Measurements from ENCODE around the gene RPS6KL1. TPM values are rescaled to one million over a fixed set of nuclear protein-coding genes. Genes with fewer than 3 reads are reported as not detected.

Gene RPS6KL1
- total and polyA plus RNA-seq, 2 experiments from 2014 or later = 0.23 to 1.4 TPM

DNA sequence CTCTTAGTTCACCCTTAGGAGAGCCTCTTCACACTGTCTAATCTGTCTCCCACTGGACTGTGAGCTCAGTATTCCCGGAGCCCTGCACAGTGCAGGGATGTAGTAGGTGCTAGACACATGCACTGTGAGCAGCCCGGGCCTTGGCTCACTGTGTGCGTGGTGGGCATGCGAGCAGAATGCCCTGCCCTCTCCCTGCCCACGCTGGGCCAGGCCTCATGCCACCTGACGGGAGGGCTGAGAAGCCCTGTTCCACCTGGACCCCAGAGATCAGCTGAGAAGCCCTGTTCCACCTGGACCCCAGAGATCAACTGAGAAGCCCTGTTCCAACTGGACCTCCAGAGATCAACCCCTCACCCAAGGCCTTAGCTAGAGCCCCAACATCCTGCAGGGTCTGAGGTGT lies 10.9 kb downstream of the RPS6KL1 start:
- H3F3A ChIP-seq (ENCODE audit: insufficient read depth) = 0 out of 2 replicates have a peak, but pooled peaks cover 6% of the 10 kb centered on the region
- H3K9me3 ChIP-seq (ENCODE audit: low read depth) = no peaks in the 10 kb centered on the region
- H3K4me1 ChIP-seq (ENCODE audit: insufficient read depth) = no peaks in the 10 kb centered on the region
- H3K9ac ChIP-seq = no peak overlapping the region
- no peaks in the 10 kb centered on the region for H3K36me3 ChIP-seq (ENCODE audit: low read depth)
- H3K9me2 ChIP-seq (ENCODE audit: insufficient read depth) = no peaks in the 10 kb centered on the region
- no peak overlapping the region for H3K27ac ChIP-seq
- in situ Hi-C loops (cut with MboI) = loop anchor here (10.0 kb wide), 1 partner anchor 183 kb away; no protein-coding TSS in a partner anchor
- no peaks in the 10 kb centered on the region for H4K20me1 ChIP-seq (ENCODE audit: insufficient read depth)
- no peak overlapping the region for H3K4me3 ChIP-seq
- H3K4me2 ChIP-seq (ENCODE audit: unreplicated experiment) = no peak overlapping the region
- TF ChIP-seq EZH2phosphoT487 (IDR thresholded peaks at IDR 0.05; ENCODE audit: insufficient read depth, low read depth) = no peak
- TF ChIP-seq EZH2 (IDR thresholded peaks at IDR 0.05; ENCODE audit: insufficient read depth, poor library complexity, severe bottlenecking) = no peak
- H2AFZ ChIP-seq = no peak overlapping the region
- H3K79me2 ChIP-seq (ENCODE audit: insufficient read depth) = no peaks in the 10 kb centered on the region
- no peaks in the 10 kb centered on the region for H3K27me3 ChIP-seq (replicated peaks; ENCODE audit: insufficient read depth)
- WGBS, 2 experiments (ENCODE audit: low coverage in 1 of 2, low lambda C conversion rate in 2 of 2, missing lambda C conversion rate in 2 of 2) = 69 to 76% methylated on average over 4 to 6 of the region's 6 CpGs
- DNase-seq = no peak

- no peak overlapping the region for H3K27ac ChIP-seq
- no peaks in the 10 kb centered on the region for H3K27me3 ChIP-seq (replicated peaks; ENCODE audit: insufficient read depth)
- no peak overlapping the region for H3K9ac ChIP-seq
- DNase-seq = no peak
- no peaks in the 10 kb centered on the region for H3K36me3 ChIP-seq (ENCODE audit: low read depth)
- H4K20me1 ChIP-seq (ENCODE audit: insufficient read depth) = no peaks in the 10 kb centered on the region
- WGBS, 2 experiments (ENCODE audit: low coverage in 1 of 2, low lambda C conversion rate in 2 of 2, missing lambda C conversion rate in 2 of 2) = 96 to 97% methylated on average over 5 of the region's 5 CpGs
- no peak overlapping the region for H2AFZ ChIP-seq
- H3F3A ChIP-seq (ENCODE audit: insufficient read depth) = 0 out of 2 replicates have a peak, but pooled peaks cover 6% of the 10 kb centered on the region
- H3K79me2 ChIP-seq (ENCODE audit: insufficient read depth) = no peaks in the 10 kb centered on the region
- TF ChIP-seq EZH2 (IDR thresholded peaks at IDR 0.05; ENCODE audit: insufficient read depth, poor library complexity, severe bottlenecking) (no peak), EZH2phosphoT487 (IDR thresholded peaks at IDR 0.05; ENCODE audit: insufficient read depth, low read depth) (no peak)
- no peak overlapping the region for H3K4me2 ChIP-seq (ENCODE audit: unreplicated experiment)
- H3K4me3 ChIP-seq = no peak overlapping the region
- no peaks in the 10 kb centered on the region for H3K9me3 ChIP-seq (ENCODE audit: low read depth)
- in situ Hi-C loops (cut with MboI) = loop anchor here (10.0 kb wide), 1 partner anchor 183 kb away; no protein-coding TSS in a partner anchor
- no peaks in the 10 kb centered on the region for H3K9me2 ChIP-seq (ENCODE audit: insufficient read depth)
- no peaks in the 10 kb centered on the region for H3K4me1 ChIP-seq (ENCODE audit: insufficient read depth)
Measured at GRCh38 chr14:74911704-74912103, 11.4 kb downstream of the RPS6KL1 start.

DNA sequence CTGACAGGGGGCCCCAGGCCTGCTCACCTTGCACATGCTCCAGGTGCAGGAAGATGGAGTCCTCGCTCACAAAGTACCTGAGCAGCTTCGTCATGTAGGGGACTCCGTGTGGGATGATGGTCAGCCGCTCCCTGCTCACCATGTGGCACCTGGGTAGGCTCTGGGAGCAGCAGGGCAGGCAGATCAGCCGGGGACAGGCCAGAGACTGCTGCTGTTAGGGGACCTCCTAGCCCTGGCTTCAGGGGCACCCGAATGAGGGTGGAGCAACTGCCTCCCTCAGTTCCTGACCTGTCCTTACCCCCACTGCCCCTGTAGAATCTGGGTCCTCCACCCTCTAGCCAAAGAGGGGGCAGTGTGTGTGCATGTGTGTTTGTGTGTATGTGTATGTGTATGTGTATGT lies 11.8 kb downstream of the RPS6KL1 start:
- Histone ChIP-seq H3K79me2 (ENCODE audit: insufficient read depth) (no peaks in the 10 kb centered on the region), H3K9me2 (ENCODE audit: insufficient read depth) (no peaks in the 10 kb centered on the region), H3K9me3 (ENCODE audit: low read depth) (no peaks in the 10 kb centered on the region), H3F3A (ENCODE audit: insufficient read depth) (0 out of 2 replicates have a peak, but pooled peaks cover 6% of the 10 kb centered on the region), H2AFZ (no peak overlapping the region), H3K4me2 (ENCODE audit: unreplicated experiment) (no peak overlapping the region), H3K27me3 (replicated peaks; ENCODE audit: insufficient read depth) (no peaks in the 10 kb centered on the region), H3K27ac (no peak overlapping the region), H3K4me1 (ENCODE audit: insufficient read depth) (no peaks in the 10 kb centered on the region), H3K4me3 (no peak overlapping the region), H3K36me3 (ENCODE audit: low read depth) (no peaks in the 10 kb centered on the region), H3K9ac (no peak overlapping the region), H4K20me1 (ENCODE audit: insufficient read depth) (no peaks in the 10 kb centered on the region)
- WGBS, 2 experiments (ENCODE audit: low coverage in 1 of 2, low lambda C conversion rate in 2 of 2, missing lambda C conversion rate in 2 of 2) = 79 to 82% methylated on average over 6 of the region's 6 CpGs
- no peak for DNase-seq
- TF ChIP-seq EZH2 (IDR thresholded peaks at IDR 0.05; ENCODE audit: insufficient read depth, poor library complexity, severe bottlenecking) (no peak), EZH2phosphoT487 (IDR thresholded peaks at IDR 0.05; ENCODE audit: insufficient read depth, low read depth) (no peak)
- in situ Hi-C loops (cut with MboI) = loop anchor here (10.0 kb wide), 1 partner anchor 184 kb away; no protein-coding TSS in a partner anchor

DNA sequence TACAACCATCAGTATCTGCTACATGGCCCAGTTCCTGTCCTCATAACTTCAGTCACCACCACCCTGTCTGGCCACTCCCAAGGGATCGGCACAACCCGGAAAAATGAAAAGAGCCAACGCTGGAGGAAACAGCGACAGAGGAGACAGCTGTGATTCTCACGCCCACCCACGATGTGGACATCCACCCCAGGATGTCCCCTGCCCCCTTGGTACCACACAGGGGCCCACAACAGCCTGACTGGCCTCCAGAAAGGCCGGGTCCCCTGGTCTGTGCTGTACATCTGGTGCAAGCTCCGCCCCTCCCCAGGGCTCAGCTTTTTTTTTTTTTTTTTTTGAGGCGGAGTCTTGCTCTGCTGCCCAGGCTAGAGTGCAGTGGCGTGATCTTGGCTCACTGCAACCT lies 12.5 kb downstream of the RPS6KL1 start:
- 22% methylated on average over 10 of the region's 10 CpGs for WGBS, 2 experiments (ENCODE audit: low coverage in 1 of 2, low lambda C conversion rate in 2 of 2, missing lambda C conversion rate in 2 of 2)
- DNase-seq = peak; percentile 30
- Histone ChIP-seq H3K9me2 (ENCODE audit: insufficient read depth) (no peaks in the 10 kb centered on the region), H3K9me3 (ENCODE audit: low read depth) (no peaks in the 10 kb centered on the region), H3F3A (ENCODE audit: insufficient read depth) (0 out of 2 replicates have a peak, but pooled peaks cover 6% of the 10 kb centered on the region), H3K4me1 (ENCODE audit: insufficient read depth) (peaks cover 4% of the 10 kb centered on the region; the same call in 1 of the 2 replicates), H3K4me2 (ENCODE audit: unreplicated experiment) (peak overlapping the region; percentile 4), H4K20me1 (ENCODE audit: insufficient read depth) (no peaks in the 10 kb centered on the region), H3K9ac (no peak overlapping the region; the same call in 1 of the 2 replicates), H3K36me3 (ENCODE audit: low read depth) (no peaks in the 10 kb centered on the region), H3K27me3 (replicated peaks; ENCODE audit: insufficient read depth) (no peaks in the 10 kb centered on the region), H3K27ac (no peak overlapping the region), H3K79me2 (ENCODE audit: insufficient read depth) (no peaks in the 10 kb centered on the region), H2AFZ (peak overlapping the region; percentile 66), H3K4me3 (0 out of 2 replicates have a peak overlapping the region, but pooled peaks have one; percentile 29)
- in situ Hi-C loops (cut with MboI) = loop anchor here (10.0 kb wide), 1 partner anchor 184 kb away; no protein-coding TSS in a partner anchor
- TF ChIP-seq EZH2 (IDR thresholded peaks at IDR 0.05; ENCODE audit: insufficient read depth, poor library complexity, severe bottlenecking) = no peak
- no peak for TF ChIP-seq EZH2phosphoT487 (IDR thresholded peaks at IDR 0.05; ENCODE audit: insufficient read depth, low read depth)
